ENCODE results near the gene CACNA2D4.

Gene CACNA2D4

GRCh38 chr12:1781772-1782171 lies 136.7 kb downstream of the CACNA2D4 start:
- no peak for DNase-seq (ENCODE audit: low read depth in 1 of 2, low spot score in 1 of 2)
- Histone ChIP-seq H3K27me3 (ENCODE audit: insufficient read depth, poor library complexity, severe bottlenecking) (no peaks in the 10 kb centered on the region), H3K27ac (replicated peaks) (peak overlapping the region; percentile 22), H3K4me3 (replicated peaks; ENCODE audit: insufficient read depth, low read length) (no peak overlapping the region)
- TF ChIP-seq REST (IDR thresholded peaks at IDR 0.05; ENCODE audit: insufficient replicate concordance, low read depth) (no peak), GABPA (IDR thresholded peaks at IDR 0.05; ENCODE audit: low read depth) (no peak), CTCF (IDR thresholded peaks at IDR 0.05; ENCODE audit: insufficient read depth, low read length) (no peak), POLR2AphosphoS5 (IDR thresholded peaks at IDR 0.05; ENCODE audit: low read depth) (no peak), SPI1 (IDR thresholded peaks at IDR 0.05; ENCODE audit: borderline replicate concordance, low read depth) (no peak)

DNA sequence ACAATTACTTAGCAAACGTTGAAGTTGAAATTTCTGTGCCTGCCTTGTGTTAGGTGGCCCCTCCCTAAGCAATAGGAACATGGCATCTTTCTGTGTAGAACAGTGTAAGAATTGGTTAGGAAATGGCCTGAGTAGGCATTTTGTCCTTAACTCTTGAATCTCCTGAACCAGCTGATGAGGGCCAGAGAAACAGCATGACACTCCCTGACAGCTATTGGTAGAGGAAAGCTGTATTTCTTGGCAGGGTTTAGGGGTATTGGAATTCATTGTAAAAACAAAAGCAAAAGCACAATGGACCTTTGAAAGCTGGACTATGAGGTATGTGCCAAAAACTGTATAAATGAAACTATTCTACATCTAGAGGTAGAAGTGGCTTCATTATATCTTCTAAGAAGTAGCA lies 138.7 kb downstream of the CACNA2D4 start:
- Histone ChIP-seq H3K27me3 (ENCODE audit: insufficient read depth, poor library complexity, severe bottlenecking) (no peaks in the 10 kb centered on the region), H3K4me3 (replicated peaks; ENCODE audit: insufficient read depth, low read length) (no peak overlapping the region), H3K27ac (replicated peaks) (no peak overlapping the region)
- TF ChIP-seq GABPA (IDR thresholded peaks at IDR 0.05; ENCODE audit: low read depth), result no peak
- TF ChIP-seq SPI1 (IDR thresholded peaks at IDR 0.05; ENCODE audit: borderline replicate concordance, low read depth), result no peak
- no peak for TF ChIP-seq REST (IDR thresholded peaks at IDR 0.05; ENCODE audit: insufficient replicate concordance, low read depth)
- TF ChIP-seq CTCF (IDR thresholded peaks at IDR 0.05; ENCODE audit: insufficient read depth, low read length), result no peak
- TF ChIP-seq POLR2AphosphoS5 (IDR thresholded peaks at IDR 0.05; ENCODE audit: low read depth), result no peak
- no peak for DNase-seq (ENCODE audit: low read depth in 1 of 2, low spot score in 1 of 2)

- Histone ChIP-seq H3K27ac (replicated peaks) (no peak overlapping the region), H3K27me3 (ENCODE audit: insufficient read depth, poor library complexity, severe bottlenecking) (no peaks in the 10 kb centered on the region), H3K4me3 (replicated peaks; ENCODE audit: insufficient read depth, low read length) (no peak overlapping the region)
- no peak for DNase-seq (ENCODE audit: low read depth in 1 of 2, low spot score in 1 of 2)
- TF ChIP-seq POLR2AphosphoS5 (IDR thresholded peaks at IDR 0.05; ENCODE audit: low read depth), result no peak
- no peak for TF ChIP-seq REST (IDR thresholded peaks at IDR 0.05; ENCODE audit: insufficient replicate concordance, low read depth)
- no peak for TF ChIP-seq SPI1 (IDR thresholded peaks at IDR 0.05; ENCODE audit: borderline replicate concordance, low read depth)
- no peak for TF ChIP-seq GABPA (IDR thresholded peaks at IDR 0.05; ENCODE audit: low read depth)
- TF ChIP-seq CTCF (IDR thresholded peaks at IDR 0.05; ENCODE audit: insufficient read depth, low read length), result no peak
These were observed 139.5 kb downstream of the CACNA2D4 start for GRCh38 chr12:1778911-1779310.
